Activated T-helper 17 cell treated with anti-CD3 and anti-CD28 coated beads, Interleukin-2, amount 50 U/mL, for 72 hours (primary cell): ENCODE results near the gene CDK16. TPM values are rescaled to one million over a fixed set of nuclear protein-coding genes. Genes with fewer than 3 reads are reported as not detected.
A peak's percentile ranks its signal among the peaks of the same experiment; 100 is the strongest.

Experiments
- ATAC-seq: fragments of 150-1000 bp; cut with Tn5 transposase; replicated peaks from 2 replicates; pipeline ENCODE4 v1.10.0; 2021; ENCODE audit warnings: mild to moderate bottlenecking, moderate library complexity
- H3K27ac Mint-ChIP-seq: one replicate; pipeline ENCODE4 v1.8.0; 2022; ENCODE audit warnings: mixed read lengths
- H3K27me3 Mint-ChIP-seq: one replicate; pipeline ENCODE4 v1.8.0; 2022; ENCODE audit warnings: mixed read lengths
- H3K36me3 Mint-ChIP-seq: one replicate; pipeline ENCODE4 v1.8.0; 2022; ENCODE audit warnings: low read depth, mild to moderate bottlenecking, mixed read lengths
- H3K4me1 Mint-ChIP-seq: one replicate; pipeline ENCODE4 v1.8.0; 2022; ENCODE audit warnings: mixed read lengths
- H3K4me3 Mint-ChIP-seq: one replicate; pipeline ENCODE4 v1.8.0; 2022; ENCODE audit warnings: mild to moderate bottlenecking, mixed read lengths
- H3K9me3 Mint-ChIP-seq: one replicate; pipeline ENCODE4 v1.8.0; 2022; ENCODE audit warnings: mixed read lengths
- total RNA-seq, 2 donors: library from RNA; stranded (reverse); gene quantifications; one replicate each; pipeline ENCODE4 v1.2.3, GENCODE V29; 2022

Gene CDK16
- total RNA-seq, 2 donors from 2014 or later, result 58.3 to 71.5 TPM

GRCh38 chrX:47193475-47194193 is 24.8 kb upstream of the CDK16 start, which contains the start of gene UBA1:
Gene UBA1 (plus strand): TSS chrX:47193829. CDS start chrX:47198803, 4,974 bp downstream.
- peak; percentile 79 for ATAC-seq
- Mint-ChIP-seq H3K9me3 (no peaks in the 10 kb centered on the region), H3K27me3 (no peaks in the 10 kb centered on the region), H3K27ac (peak within 1 kb of the TSS; percentile 96), H3K4me1 (peaks cover 24% of the 10 kb centered on the region), H3K36me3 (peaks cover 62% of the 10 kb centered on the region), H3K4me3 (peak within 1 kb of the TSS; percentile 94)

GRCh38 chrX:47194194-47194787 is 24.2 kb upstream of the CDK16 start:
- Mint-ChIP-seq H3K4me3 (peak overlapping the region; percentile 94), H3K27me3 (no peaks in the 10 kb centered on the region), H3K9me3 (no peaks in the 10 kb centered on the region), H3K4me1 (peaks cover 20% of the 10 kb centered on the region), H3K27ac (peak overlapping the region; percentile 96), H3K36me3 (peaks cover 68% of the 10 kb centered on the region)
- no peak for ATAC-seq

DNA sequence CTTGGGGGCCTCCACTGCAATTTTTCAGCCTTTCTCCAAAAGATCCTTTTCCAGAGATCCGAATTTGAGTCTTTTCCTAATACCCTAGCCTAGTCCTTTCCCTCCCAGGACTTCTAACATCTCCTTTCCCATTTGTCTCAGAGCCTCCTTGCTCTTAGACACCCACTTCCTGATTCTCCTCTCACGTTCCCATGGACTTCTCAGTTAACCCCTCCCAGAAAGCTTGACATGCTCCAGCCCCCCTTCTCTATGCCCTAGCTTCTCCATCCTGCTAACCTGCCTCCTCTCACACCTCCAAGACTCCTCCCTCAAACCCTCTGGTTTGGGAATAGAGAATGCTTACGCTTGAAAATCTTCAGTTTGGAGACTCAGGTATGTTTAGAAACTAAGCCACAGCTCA is 22.4 kb upstream of the CDK16 start:
- Mint-ChIP-seq H3K4me3 (peak overlapping the region; percentile 94), H3K4me1 (peaks cover 20% of the 10 kb centered on the region), H3K36me3 (peaks cover 86% of the 10 kb centered on the region), H3K27me3 (no peaks in the 10 kb centered on the region), H3K27ac (peak overlapping the region; percentile 96), H3K9me3 (no peaks in the 10 kb centered on the region)
- no peak for ATAC-seq

DNA sequence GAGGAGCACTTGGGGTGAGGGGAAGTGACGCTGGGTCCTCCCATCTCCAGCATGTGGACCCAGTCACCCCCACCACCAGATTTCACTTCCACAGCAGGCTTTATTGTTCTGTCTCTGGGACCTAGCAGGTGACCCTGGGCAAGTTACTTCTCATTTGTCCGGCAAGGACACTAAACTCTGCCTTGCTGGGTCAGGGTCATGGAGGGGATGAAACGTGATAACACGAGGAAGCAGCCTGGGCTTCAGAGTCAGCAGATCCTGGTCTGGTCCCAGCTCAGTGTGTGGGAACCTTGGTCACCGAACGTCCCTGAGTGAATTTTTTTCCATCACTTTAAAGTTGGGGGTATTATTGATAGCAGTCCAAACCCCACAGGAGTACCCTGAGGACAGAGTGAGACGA is 21.0 kb upstream of the CDK16 start:
- Mint-ChIP-seq H3K4me1 (peaks cover 20% of the 10 kb centered on the region), H3K36me3 (peaks cover 99% of the 10 kb centered on the region), H3K27me3 (no peaks in the 10 kb centered on the region), H3K4me3 (peak overlapping the region; percentile 94), H3K9me3 (no peaks in the 10 kb centered on the region), H3K27ac (peak overlapping the region; percentile 96)
- no peak for ATAC-seq

GRCh38 chrX:47198026-47198686 is 20.3 kb upstream of the CDK16 start:
- H3K4me3 Mint-ChIP-seq, result peak overlapping the region; percentile 94
- H3K9me3 Mint-ChIP-seq, result no peaks in the 10 kb centered on the region
- H3K27me3 Mint-ChIP-seq, result no peaks in the 10 kb centered on the region
- H3K4me1 Mint-ChIP-seq, result peaks cover 15% of the 10 kb centered on the region
- ATAC-seq, result no peak
- H3K27ac Mint-ChIP-seq, result peak overlapping the region; percentile 96
- peaks cover 99% of the 10 kb centered on the region for H3K36me3 Mint-ChIP-seq

DNA sequence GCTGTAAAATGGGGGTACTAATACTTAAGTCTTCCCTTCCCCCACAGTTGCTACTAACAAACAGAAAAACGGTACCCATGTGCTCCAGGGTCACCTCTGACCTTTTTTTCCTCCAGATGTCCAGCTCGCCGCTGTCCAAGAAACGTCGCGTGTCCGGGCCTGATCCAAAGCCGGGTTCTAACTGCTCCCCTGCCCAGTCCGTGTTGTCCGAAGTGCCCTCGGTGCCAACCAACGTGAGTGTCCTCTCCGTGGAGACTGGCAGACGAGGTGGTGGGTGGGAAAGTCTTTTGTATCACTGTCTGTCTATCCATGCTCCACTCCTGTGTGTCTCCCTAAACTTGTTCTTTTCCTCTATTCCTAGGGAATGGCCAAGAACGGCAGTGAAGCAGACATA is 19.8 kb upstream of the CDK16 start:
- Mint-ChIP-seq H3K36me3 (peaks cover 99% of the 10 kb centered on the region), H3K27me3 (no peaks in the 10 kb centered on the region), H3K9me3 (no peaks in the 10 kb centered on the region), H3K4me1 (peaks cover 11% of the 10 kb centered on the region), H3K27ac (no peak overlapping the region), H3K4me3 (no peak overlapping the region)
- no peak for ATAC-seq

GRCh38 chrX:47199286-47199685 is 19.2 kb upstream of the CDK16 start:
- peaks cover 99% of the 10 kb centered on the region for H3K36me3 Mint-ChIP-seq
- no peak overlapping the region for H3K27ac Mint-ChIP-seq
- no peak for ATAC-seq
- H3K9me3 Mint-ChIP-seq, result no peaks in the 10 kb centered on the region
- no peak overlapping the region for H3K4me3 Mint-ChIP-seq
- peaks cover 11% of the 10 kb centered on the region for H3K4me1 Mint-ChIP-seq
- H3K27me3 Mint-ChIP-seq, result no peaks in the 10 kb centered on the region

- Mint-ChIP-seq H3K36me3 (peaks cover 99% of the 10 kb centered on the region), H3K4me1 (peaks cover 17% of the 10 kb centered on the region), H3K4me3 (no peak overlapping the region), H3K27ac (no peak overlapping the region), H3K9me3 (no peaks in the 10 kb centered on the region), H3K27me3 (no peaks in the 10 kb centered on the region)
- ATAC-seq, result no peak
Observed at GRCh38 chrX:47200385-47201150, 17.9 kb upstream of the CDK16 start.

DNA sequence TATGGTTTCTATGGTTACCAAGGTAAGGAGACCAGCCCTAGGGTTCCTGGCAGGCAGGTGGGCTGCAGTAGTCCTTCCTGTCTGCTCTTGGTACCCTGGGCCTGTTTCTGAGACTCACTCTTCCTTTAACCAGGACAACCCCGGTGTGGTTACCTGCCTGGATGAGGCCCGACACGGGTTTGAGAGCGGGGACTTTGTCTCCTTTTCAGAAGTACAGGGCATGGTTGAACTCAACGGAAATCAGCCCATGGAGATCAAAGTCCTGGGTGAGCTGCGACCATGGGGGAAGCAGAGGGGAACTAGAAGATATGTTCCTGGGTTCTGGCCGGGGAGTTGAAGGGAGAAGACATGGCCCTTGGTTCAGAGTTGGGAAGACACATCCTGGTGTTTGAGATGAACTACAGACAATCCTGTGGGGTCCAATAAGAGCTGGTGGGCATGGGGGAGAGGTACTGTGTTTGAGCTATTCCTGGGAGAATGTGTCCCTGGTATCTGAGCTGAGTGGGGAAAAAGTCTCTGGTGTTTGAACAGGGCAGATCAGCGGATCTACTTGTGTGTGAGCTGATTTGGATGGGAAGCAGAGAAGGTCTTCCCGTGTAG is 17.0 kb upstream of the CDK16 start:
- Mint-ChIP-seq H3K27ac (no peak overlapping the region), H3K9me3 (no peaks in the 10 kb centered on the region)

DNA sequence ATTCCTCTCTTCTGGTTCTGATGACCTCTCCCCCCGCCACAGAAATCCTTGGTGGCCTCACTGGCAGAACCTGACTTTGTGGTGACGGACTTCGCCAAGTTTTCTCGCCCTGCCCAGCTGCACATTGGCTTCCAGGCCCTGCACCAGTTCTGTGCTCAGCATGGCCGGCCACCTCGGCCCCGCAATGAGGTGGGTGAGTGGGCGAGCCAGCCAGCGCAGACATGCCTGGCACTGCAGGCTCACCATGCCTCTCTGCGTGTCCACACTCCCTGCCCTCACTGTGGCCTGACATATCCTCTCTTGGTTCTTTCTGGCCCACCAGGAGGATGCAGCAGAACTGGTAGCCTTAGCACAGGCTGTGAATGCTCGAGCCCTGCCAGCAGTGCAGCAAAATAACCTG is 16.2 kb upstream of the CDK16 start:
- H3K9me3 Mint-ChIP-seq, result no peaks in the 10 kb centered on the region
- ATAC-seq, result no peak
- H3K36me3 Mint-ChIP-seq, result peaks cover 99% of the 10 kb centered on the region
- H3K27me3 Mint-ChIP-seq, result no peaks in the 10 kb centered on the region
- H3K4me3 Mint-ChIP-seq, result no peak overlapping the region
- H3K27ac Mint-ChIP-seq, result no peak overlapping the region
- H3K4me1 Mint-ChIP-seq, result peaks cover 6% of the 10 kb centered on the region

More for the DNA sequence above, 17.0 kb upstream of the CDK16 start:
- Mint-ChIP-seq H3K36me3 (peaks cover 99% of the 10 kb centered on the region), H3K27me3 (no peaks in the 10 kb centered on the region), H3K4me1 (peaks cover 8% of the 10 kb centered on the region), H3K4me3 (no peak overlapping the region)
- no peak for ATAC-seq

GRCh38 chrX:47202877-47203276 is 15.6 kb upstream of the CDK16 start:
- H3K9me3 Mint-ChIP-seq, result no peaks in the 10 kb centered on the region
- peaks cover 100% of the 10 kb centered on the region for H3K36me3 Mint-ChIP-seq
- no peak overlapping the region for H3K27ac Mint-ChIP-seq
- H3K27me3 Mint-ChIP-seq, result no peaks in the 10 kb centered on the region
- H3K4me3 Mint-ChIP-seq, result no peak overlapping the region
- no peak for ATAC-seq
- peaks cover 6% of the 10 kb centered on the region for H3K4me1 Mint-ChIP-seq

DNA sequence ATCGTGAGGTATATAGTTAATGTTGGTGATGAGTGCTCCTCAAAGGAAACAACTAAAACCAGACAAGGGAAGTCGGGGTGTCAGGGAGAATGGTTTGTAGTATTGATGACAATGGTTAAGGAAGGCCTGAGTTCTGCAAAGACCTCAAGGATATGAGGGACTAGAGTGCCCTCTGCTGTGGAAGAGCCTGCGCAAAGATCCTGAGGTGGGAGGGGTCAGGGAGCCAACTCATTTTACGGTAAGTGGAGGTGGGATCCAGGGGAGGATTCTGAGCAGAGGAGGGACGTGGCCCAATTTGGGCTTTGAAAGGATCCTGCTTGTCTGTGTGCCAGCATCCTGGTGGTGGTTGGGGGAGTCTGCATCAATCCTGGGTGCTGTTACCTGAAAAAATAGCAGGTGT is 13.5 kb upstream of the CDK16 start:
- peaks cover 97% of the 10 kb centered on the region for H3K36me3 Mint-ChIP-seq
- no peak overlapping the region for H3K4me3 Mint-ChIP-seq
- ATAC-seq, result no peak
- H3K27me3 Mint-ChIP-seq, result no peaks in the 10 kb centered on the region
- H3K27ac Mint-ChIP-seq, result peak overlapping the region; percentile 52
- H3K9me3 Mint-ChIP-seq, result no peaks in the 10 kb centered on the region
- peaks cover 6% of the 10 kb centered on the region for H3K4me1 Mint-ChIP-seq

DNA sequence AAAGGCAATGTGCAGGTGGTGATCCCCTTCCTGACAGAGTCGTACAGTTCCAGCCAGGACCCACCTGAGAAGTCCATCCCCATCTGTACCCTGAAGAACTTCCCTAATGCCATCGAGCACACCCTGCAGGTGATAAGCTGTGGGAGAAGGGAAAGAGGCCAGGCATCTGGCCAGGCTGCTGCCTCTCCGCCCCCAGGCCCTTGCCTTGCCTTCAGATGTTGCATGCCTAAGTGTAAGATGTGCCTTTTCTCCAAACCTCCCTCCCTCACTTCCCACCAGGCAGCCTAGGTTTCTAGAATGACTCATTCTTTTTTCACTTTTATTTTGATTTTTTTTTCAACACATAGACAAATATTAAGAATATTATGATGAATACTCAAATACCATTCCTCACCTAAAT is 12.2 kb upstream of the CDK16 start:
- H3K36me3 Mint-ChIP-seq, result peaks cover 97% of the 10 kb centered on the region
- peak; percentile 21 for ATAC-seq
- H3K4me1 Mint-ChIP-seq, result peaks cover 6% of the 10 kb centered on the region
- H3K4me3 Mint-ChIP-seq, result no peak overlapping the region
- H3K27ac Mint-ChIP-seq, result no peak overlapping the region
- no peaks in the 10 kb centered on the region for H3K9me3 Mint-ChIP-seq
- H3K27me3 Mint-ChIP-seq, result no peaks in the 10 kb centered on the region

GRCh38 chrX:47208108-47208507 is 10.4 kb upstream of the CDK16 start:
- H3K36me3 Mint-ChIP-seq, result peaks cover 97% of the 10 kb centered on the region
- ATAC-seq, result no peak
- no peak overlapping the region for H3K27ac Mint-ChIP-seq
- peaks cover 6% of the 10 kb centered on the region for H3K4me1 Mint-ChIP-seq
- no peaks in the 10 kb centered on the region for H3K9me3 Mint-ChIP-seq
- H3K4me3 Mint-ChIP-seq, result no peak overlapping the region
- no peaks in the 10 kb centered on the region for H3K27me3 Mint-ChIP-seq
